H54 (cell line): ENCODE results near the gene TRPV2.
A peak's percentile ranks its signal among the peaks of the same experiment; 100 is the strongest.
"Not testable (repeated sequence)": the region's sequence is repeated elsewhere in the genome, so short reads cannot be mapped to it uniquely, and the experiment has no call there.

Source experiments
- DNase-seq: peaks from one replicate; pipeline ENCODE4 v3.0.0; 2011; ENCODE audit warnings: low spot score, mixed read lengths; ENCODE audit not compliant: insufficient read length
- FAIRE-seq: peaks from 3 replicates; lab custom pipeline; 2011; peaks lifted over from hg19 to GRCh38; lab: Jason Lieb, UNC
- POLR2A ChIP-seq: IDR thresholded peaks from 2 replicates; pipeline ENCODE4 v1.6.1; 2011; ENCODE audit warnings: low read depth, mild to moderate bottlenecking, low read length

Gene TRPV2, protein sequence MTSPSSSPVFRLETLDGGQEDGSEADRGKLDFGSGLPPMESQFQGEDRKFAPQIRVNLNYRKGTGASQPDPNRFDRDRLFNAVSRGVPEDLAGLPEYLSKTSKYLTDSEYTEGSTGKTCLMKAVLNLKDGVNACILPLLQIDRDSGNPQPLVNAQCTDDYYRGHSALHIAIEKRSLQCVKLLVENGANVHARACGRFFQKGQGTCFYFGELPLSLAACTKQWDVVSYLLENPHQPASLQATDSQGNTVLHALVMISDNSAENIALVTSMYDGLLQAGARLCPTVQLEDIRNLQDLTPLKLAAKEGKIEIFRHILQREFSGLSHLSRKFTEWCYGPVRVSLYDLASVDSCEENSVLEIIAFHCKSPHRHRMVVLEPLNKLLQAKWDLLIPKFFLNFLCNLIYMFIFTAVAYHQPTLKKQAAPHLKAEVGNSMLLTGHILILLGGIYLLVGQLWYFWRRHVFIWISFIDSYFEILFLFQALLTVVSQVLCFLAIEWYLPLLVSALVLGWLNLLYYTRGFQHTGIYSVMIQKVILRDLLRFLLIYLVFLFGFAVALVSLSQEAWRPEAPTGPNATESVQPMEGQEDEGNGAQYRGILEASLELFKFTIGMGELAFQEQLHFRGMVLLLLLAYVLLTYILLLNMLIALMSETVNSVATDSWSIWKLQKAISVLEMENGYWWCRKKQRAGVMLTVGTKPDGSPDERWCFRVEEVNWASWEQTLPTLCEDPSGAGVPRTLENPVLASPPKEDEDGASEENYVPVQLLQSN

DNA sequence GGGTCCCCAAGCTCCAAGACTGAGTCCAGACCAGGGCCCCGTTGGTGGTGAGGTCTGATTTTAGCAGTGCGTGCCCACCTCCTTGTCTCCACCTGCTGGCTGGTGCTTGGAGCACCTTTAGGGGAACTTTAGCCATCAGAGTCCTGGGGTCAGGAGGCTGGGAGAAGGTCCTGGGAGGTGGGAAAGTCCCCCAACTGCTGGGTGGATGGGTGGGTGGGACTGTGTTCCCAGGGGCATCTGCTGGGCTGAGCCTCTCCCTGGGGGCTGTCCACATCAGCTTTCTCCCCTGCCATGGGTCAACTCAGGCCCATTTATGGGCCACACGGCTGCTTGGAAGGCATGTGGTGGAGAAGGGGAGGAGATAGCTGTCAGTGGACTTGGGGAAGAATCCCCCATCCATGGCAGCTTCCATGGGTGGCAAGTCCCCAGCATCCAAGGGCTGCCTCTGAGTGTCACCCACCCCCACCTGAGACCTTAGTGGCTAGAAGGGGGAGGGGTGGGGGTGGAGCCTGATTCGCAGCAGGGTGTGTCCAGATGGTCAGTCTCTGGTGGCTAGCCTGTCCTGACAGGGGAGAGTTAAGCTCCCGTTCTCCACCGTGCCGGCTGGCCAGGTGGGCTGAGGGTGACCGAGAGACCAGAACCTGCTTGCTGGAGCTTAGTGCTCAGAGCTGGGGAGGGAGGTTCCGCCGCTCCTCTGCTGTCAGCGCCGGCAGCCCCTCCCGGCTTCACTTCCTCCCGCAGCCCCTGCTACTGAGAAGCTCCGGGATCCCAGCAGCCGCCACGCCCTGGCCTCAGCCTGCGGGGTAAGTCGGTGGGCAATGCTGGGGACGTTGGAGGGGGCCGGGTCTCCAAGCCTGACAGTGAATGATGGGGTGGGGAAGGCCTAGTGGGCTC lies at the start of gene TRPV2:
Gene TRPV2 (plus strand): TSS at position 541 of the 894 bp plus-strand sequence. CDS start 2,098 bp downstream, outside the sequence.
- no peak for DNase-seq
- no peak for FAIRE-seq
- TF ChIP-seq POLR2A = no peak

DNA sequence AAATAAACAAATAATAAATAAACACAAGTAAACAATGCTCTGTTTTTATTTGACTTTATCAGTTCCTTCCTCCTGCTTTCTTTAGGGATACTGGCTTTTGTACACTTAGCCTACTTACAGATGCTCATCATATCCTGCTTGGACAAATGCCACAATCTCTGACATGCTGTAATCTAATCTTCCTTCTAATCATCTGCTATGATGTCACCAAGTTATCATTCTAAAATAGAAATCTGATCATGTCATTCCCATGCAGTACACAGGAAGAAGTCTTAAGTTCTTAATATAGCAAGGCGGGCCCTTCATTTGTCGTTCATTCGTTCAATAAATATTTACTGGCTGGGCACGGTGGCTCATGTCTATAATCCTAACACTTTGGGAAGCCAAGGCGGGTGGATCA lies 43.6 kb upstream of the TRPV2 start:
- FAIRE-seq (no peak), DNase-seq (no peak)
- no peak for TF ChIP-seq POLR2A

DNA sequence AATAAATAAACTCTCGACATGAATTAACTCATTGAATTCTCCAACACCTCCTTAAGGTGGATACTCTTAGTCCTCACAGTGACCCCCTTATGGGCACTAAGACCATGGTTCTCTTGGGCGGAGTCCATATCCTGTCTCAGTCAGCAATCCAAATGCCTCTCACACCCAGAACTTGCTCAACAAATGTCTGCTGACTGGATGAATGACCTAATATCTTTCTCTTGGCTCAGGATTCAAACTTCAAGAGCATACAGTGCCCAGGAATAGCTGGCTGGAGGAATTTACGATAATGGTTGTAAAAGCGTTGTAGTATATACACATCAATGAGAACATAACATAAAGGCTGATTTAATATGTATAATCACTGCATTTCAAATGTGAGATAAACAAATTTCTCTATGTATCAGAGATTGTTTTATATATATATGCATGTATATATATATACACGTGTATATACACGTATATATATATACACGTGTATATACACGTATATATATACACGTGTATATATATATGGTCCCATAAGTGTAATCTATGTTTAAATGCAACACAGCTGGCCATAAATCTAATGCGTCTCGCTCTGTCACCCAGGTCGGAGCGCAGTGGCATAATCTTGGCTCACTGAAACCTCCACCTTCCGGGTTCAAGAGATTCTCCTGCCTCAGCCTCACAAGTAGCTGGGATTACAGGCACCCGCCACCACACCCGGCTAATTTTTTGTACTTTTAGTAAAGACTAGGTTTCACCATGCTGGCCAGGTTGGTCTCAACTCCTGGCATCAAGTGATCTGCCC lies 41.0 kb upstream of the TRPV2 start:
- peak; percentile 66 for FAIRE-seq

DNA sequence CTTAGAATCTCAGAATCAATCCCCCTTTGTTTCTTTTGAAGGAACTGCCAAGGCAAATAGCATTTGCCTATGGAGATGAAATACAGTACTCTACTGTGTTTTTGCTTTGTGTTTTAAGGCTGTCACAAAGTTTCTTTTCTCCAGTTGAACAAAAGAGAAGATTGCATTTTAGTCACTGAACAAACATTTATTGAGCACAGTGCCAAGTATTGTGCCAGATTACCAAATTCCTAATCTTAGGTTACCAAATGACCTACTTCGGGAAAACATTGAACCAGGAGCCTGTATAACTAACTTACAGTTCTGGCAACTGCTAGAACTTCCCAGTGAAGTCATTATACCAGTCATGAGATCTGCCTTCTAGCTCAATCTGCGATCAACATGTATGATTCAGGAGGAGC lies 37.4 kb upstream of the TRPV2 start:
- FAIRE-seq (no peak), DNase-seq (no peak)
- no peak for TF ChIP-seq POLR2A

More for the DNA sequence above, 41.0 kb upstream of the TRPV2 start:
- TF ChIP-seq POLR2A = no peak
- DNase-seq = no peak

DNA sequence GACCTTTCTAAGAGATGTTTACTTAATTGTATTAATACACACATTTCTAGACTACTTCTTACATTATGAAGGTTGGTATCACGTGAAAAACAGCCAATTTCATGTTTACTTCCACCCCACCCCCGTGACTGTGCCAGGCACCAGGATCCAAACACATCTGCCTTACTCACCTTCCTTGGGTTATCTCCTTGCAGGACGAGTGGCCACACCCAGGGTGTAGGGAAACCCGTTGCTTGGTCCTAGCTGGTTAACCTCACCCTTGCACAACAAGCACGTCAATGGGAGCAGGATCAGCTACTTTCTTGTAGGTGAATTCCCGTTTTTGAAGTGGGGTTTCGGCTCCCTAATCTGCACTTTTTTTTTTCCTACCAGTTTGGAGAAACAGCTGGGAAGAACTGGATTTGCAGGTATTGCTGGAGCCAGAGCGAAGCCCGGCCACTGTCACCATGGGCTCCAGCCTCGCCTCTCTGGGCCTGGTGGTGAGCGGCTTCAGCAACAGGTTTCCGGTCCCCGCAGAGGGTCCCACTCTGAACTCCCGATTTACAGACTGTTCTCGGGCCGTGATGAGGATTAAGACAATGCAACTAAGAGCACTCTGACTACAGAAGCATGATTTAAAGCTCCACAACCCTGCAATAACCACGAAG lies 36.6 kb upstream of the TRPV2 start:
- DNase-seq (no peak), FAIRE-seq (no peak)
- TF ChIP-seq POLR2A = no peak

DNA sequence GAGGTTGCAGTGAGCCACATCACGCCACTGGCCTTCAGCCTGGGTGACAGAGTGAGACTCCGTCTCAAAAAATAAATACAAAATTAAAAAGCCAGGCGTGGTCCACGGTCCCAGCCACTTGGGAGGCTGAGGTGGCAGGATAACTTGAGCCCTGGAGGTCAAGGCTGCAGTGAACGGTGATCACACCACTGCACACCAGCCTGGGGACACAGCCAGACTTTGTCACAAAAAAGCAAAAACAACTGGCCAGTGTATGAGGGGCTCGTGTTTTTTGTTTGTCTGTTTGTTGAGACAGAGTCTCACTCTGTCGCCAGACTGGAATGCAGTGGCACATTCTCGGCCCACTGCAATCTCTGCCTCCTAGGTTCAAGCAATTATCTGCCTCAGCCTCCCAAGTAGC lies 35.7 kb upstream of the TRPV2 start:
- DNase-seq (no peak), FAIRE-seq (no peak)
- no peak for TF ChIP-seq POLR2A

DNA sequence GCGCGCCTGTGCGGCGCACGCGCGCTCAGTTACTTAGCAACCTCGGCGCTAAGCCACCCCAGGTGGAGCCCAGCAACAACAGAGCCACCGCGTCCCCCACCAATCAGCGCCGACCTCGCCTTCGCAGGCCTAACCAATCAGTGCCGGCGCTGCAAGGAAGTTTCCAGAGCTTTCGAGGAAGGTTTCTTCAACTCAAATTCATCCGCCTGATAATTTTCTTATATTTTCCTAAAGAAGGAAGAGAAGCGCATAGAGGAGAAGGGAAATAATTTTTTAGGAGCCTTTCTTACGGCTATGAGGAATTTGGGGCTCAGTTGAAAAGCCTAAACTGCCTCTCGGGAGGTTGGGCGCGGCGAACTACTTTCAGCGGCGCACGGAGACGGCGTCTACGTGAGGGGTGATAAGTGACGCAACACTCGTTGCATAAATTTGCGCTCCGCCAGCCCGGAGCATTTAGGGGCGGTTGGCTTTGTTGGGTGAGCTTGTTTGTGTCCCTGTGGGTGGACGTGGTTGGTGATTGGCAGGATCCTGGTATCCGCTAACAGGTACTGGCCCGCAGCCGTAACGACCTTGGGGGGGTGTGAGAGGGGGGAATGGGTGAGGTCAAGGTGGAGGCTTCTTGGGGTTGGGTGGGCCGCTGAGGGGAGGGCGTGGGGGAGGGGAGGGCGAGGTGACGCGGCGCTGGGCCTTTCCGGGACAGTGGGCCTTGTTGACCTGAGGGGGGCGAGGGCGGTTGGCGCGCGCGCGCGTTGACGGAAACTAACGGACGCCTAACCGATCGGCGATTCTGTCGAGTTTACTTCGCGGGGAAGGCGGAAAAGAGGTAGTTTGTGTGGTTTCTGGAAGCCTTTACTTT lies 34.5 kb upstream of the TRPV2 start, which contains the start of gene UBB:
Gene UBB (plus strand): TSS at position 452 of the 856 bp plus-strand sequence. CDS start 817 bp downstream, outside the sequence.
- peak; percentile 86 for DNase-seq
- peak; percentile 99 for TF ChIP-seq POLR2A
- FAIRE-seq = peak; percentile 20

DNA sequence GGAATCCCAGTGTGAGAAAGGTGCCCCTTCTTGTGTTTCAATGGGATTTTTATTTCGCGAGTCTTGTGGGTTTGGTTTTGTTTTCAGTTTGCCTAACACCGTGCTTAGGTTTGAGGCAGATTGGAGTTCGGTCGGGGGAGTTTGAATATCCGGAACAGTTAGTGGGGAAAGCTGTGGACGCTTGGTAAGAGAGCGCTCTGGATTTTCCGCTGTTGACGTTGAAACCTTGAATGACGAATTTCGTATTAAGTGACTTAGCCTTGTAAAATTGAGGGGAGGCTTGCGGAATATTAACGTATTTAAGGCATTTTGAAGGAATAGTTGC lies 33.9 kb upstream of the TRPV2 start:
- DNase-seq (no peak), FAIRE-seq (no peak)
- no peak for TF ChIP-seq POLR2A

DNA sequence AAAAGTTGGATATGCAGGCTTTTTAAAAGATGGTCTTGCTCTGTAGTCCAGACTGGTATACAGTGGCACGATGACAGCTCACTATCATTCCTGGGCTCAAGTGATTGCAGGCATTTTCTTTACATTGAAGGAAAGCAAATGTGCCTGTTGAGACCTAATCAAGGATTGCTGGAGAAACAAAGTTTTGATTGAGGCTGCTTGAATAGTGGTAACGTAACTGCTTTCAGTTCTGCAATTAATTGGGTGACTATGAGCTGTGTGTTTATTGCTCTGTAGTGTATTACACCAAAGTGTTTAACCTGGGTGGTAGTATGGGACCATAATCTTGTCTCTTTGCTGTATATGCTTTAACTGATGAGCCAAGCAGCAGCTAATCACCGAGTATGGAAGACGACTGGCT lies 32.2 kb upstream of the TRPV2 start:
- DNase-seq (no peak), FAIRE-seq (no peak)
- no peak for TF ChIP-seq POLR2A

DNA sequence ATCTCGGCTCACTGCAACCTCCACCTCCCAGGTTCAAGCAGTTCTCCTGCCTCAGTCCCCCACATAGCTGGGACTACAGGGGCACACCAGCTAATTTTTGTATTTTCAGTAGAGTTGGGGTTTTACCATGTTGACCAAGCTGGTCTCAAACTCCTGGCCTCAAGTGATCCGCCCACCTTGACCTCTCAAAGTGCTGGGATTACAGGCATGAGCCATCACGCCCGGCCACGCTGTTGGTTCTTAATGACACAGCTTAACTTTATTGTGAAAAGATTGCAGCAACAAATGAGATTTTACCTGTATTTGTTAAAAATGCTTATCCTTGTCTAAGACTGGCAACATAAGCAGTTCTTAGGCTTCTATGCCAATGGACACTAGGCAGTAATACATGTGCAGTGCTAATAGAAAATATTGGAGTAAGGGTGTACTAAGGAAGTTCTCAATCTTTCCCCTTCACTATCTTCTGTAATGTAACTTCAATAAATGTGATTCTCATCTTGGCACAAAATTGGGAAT lies 31.5 kb upstream of the TRPV2 start:
- TF ChIP-seq POLR2A = no peak
- FAIRE-seq (no peak), DNase-seq (no peak)

DNA sequence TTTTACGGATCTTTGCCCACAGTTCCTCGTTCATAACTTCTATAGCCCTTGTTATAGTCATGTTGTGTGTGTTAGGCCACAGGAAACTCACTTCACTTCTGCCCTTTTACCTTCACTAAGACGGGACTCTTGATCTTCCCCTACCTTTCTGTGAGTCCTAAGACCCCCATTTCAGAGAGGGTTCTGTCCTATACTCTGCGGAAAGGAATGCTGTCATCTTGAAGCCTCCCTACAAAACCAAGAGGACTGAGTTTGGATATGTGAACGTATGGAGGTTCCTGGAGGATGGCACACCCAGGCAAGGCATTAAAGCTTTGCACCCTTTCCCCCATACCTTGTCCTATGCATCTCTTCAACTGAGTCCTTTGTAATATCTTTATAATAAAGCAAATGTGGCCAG lies 30.8 kb upstream of the TRPV2 start:
- DNase-seq = no peak
- FAIRE-seq = no peak
- no peak for TF ChIP-seq POLR2A

DNA sequence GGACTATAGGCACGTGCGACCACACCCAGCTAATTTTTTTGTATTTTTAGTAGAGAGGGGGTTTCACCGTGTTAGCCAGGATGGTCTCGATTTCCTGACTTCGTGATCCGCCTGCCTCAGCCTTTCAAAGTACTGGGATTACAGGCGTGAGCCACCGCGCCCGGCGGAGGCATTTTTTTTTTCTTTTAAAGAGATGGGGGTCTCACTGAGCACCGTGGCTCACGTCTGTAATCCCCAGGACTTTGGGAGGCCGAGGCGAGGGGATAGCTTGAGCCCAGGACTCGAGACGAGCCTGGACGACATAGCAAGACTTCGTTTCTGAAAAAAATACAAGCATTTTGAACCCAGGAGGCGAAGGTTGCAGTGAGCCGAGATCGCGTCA lies 29.3 kb upstream of the TRPV2 start:
- not testable (repeated sequence) for FAIRE-seq, DNase-seq
